A673 (cell line): ENCODE measurements around the gene FOXD4L1. TPM values are rescaled to one million over a fixed set of nuclear protein-coding genes. Genes with fewer than 3 reads are reported as not detected.
"Not testable (repeated sequence)": the region's sequence is repeated elsewhere in the genome, so short reads cannot be mapped to it uniquely, and the experiment has no call there.

Experiments
- BruUV-seq: library from RNA; stranded (reverse); fragments of 400-500 nt; replicated peaks from 2 replicates; lab custom pipeline; 2021; lab: Mats Ljungman, UMichigan
- CTCF ChIA-PET: fragments of 300-600 bp; sonication (Branson Sonifier 250); formaldehyde crosslinking; loops from one replicate; lab custom pipeline; 2022; ENCODE audit warnings: antibody characterized with exemption; lab: Charles Lee
- POLR2A ChIA-PET: fragments of 300-600 bp; sonication (Branson Sonifier 250); formaldehyde crosslinking; loops from one replicate; lab custom pipeline; 2022; ENCODE audit warnings: antibody characterized with exemption; ENCODE audit not compliant: low non-redundant PET; lab: Charles Lee
- DNase-seq: peaks from one replicate; pipeline ENCODE4 v3.0.0-alpha.2; 2015; ENCODE audit warnings: low spot score
- H3K27ac ChIP-seq: fragments of 200-600 bp; sonication (generic); 2 replicates; pipeline ENCODE4 v1.5.1; 2016; ENCODE audit warnings: mixed run types, low read depth, mild to moderate bottlenecking, mixed read lengths, antibody characterized with exemption, low read length; ENCODE audit not compliant: poor library complexity, severe bottlenecking
- H3K27me3 ChIP-seq: fragments of 200-600 bp; sonication (generic); replicated peaks from 2 replicates; pipeline ENCODE4 v1.6.1; 2017; ENCODE audit warnings: mixed run types, low read depth, mild to moderate bottlenecking, mixed read lengths, antibody characterized with exemption, low read length; ENCODE audit not compliant: insufficient read depth, poor library complexity
- H3K36me3 ChIP-seq: fragments of 200-600 bp; sonication (generic); 2 replicates; pipeline ENCODE4 v1.6.1; 2016; ENCODE audit warnings: mixed run types, mild to moderate bottlenecking, mixed read lengths, antibody characterized with exemption, low read length; ENCODE audit not compliant: insufficient read depth, poor library complexity, severe bottlenecking
- H3K4me1 ChIP-seq: fragments of 200-600 bp; sonication (generic); 2 replicates; pipeline ENCODE4 v1.6.1; 2017; ENCODE audit warnings: mixed run types, mild to moderate bottlenecking, mixed read lengths, antibody characterized with exemption, low read length; ENCODE audit not compliant: insufficient read depth, poor library complexity, severe bottlenecking
- H3K4me3 ChIP-seq: fragments of 200-600 bp; sonication (generic); 2 replicates; pipeline ENCODE4 v1.5.1; 2016; ENCODE audit warnings: low read depth, mixed run types, mild to moderate bottlenecking, mixed read lengths, low read length; ENCODE audit not compliant: poor library complexity, severe bottlenecking
- H3K9me3 ChIP-seq: fragments of 200-600 bp; sonication (generic); 2 replicates; pipeline ENCODE4 v1.6.1; 2016; ENCODE audit warnings: mixed run types, low read depth, mild to moderate bottlenecking, mixed read lengths, antibody characterized with exemption, low read length; ENCODE audit not compliant: poor library complexity, severe bottlenecking
- intact Hi-C: fragments of 100-400 bp; cut with micrococcal nuclease; formaldehyde crosslinking; loops from one replicate; pipeline ENCODE4 v1.10.0; 2022; ENCODE audit not compliant: unreplicated experiment
- total RNA-seq: library from RNA; stranded (reverse); gene quantifications from 2 replicates; pipeline ENCODE4 v1.2.3, GENCODE V29; 2021

Gene FOXD4L1
- total RNA-seq, 1 experiment from 2014 or later: not detected

DNA sequence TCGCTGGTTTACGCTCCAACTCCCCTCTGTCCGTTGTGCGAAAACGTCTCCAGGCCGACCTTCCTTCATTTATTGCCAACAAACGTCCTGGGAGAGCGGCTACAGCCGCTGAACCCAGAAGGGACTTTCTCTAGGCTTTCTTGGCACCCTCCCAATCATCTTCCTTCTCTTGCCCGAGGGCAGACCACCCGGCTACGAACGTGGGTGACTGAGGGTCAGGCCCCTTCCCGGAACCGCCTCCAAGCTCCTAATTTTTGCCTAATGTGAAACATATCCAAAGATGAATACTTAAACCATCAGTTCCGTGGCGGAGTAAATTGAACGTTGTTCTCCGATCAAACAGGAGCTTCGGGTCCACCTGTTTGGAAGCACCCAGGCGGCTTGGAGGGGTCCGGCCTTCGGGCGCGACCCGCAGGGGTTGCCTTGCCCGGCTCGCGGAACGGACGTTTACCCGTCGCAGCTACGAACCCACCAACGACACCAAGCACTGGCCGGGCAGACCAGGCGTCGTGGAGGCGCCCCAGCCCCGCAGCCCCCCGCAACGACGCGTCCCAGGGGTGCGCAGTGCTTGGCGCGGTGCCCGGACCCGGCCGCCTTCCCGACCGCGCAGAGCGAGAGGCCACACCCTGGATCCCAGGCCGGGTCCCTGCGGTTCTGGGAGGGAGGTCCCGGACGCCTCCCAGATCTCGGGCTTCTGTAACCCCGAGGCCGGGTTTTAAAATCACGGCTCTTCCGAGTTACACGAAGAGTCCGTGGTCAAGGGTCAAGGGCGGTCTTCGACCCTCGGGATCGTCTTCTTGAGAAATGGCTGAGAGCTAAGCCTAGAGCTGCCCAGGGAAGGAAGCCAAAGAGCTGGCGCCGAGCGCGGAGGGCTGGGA, 4.0 kb downstream of the FOXD4L1 start:
- H3K36me3 ChIP-seq, H3K9me3 ChIP-seq, H3K27ac ChIP-seq, POLR2A ChIA-PET, BruUV-seq, DNase-seq, intact Hi-C loops, CTCF ChIA-PET, H3K4me1 ChIP-seq: not testable (repeated sequence)
- Histone ChIP-seq H3K4me3 (peak overlapping the region; percentile 26), H3K27me3 (peaks cover 40% of the 10 kb centered on the region)

DNA sequence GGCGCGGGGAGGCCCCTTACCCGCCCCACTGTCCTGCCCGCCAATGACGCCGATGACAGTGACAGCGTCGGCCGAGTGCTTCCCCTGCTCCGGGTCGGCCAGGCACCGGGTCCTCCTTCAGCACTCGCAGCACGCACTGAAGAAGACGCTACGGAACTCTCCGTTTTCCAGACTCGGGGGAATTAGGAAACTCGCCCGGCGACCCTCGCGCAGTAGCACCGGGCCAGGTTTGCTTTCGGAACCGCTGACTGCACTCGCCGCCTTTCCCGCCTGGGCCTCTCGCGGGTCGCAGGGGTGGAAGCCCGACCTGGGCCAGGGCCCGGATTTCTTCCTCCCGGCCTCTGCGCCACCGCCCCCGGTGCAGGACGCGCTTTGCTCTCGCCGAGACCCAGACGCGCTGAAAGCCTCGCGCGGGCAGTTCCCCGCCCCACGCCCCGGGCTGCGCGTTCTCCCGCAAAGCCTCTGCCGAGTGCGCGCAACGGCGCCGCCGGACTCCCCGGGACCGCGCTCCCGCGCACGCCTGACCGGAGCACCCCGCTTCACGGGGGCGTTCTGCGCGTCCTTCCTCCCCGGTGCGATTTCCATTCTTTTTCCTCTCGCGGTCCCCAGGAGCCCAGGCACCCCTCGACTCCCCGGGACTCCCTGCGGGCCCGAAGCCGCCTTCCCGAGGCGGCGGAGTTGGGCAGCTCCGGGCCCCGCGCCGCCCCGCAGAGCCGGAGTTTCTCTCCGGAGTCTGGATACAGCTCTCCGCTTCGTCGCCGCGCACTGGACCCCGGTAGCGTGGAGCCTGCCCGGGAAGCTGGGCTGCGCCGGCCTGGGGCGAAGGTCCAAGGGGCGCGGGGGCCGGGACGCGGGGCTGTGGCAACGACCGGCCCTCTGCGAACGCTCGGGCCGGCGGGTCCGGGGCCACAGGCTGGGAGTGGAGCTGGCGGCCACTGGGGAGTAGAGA, 4.9 kb downstream of the FOXD4L1 start:
- intact Hi-C loops, POLR2A ChIA-PET, H3K9me3 ChIP-seq, H3K27ac ChIP-seq, CTCF ChIA-PET, H3K36me3 ChIP-seq, H3K4me1 ChIP-seq, BruUV-seq: not testable (repeated sequence)
- peaks cover 40% of the 10 kb centered on the region for H3K27me3 ChIP-seq
- peak overlapping the region; percentile 26 for H3K4me3 ChIP-seq
- peak; percentile 52 for DNase-seq

GRCh38 chr2:113504081-113504480, 5.6 kb downstream of the FOXD4L1 start:
- H3K9me3 ChIP-seq, BruUV-seq, POLR2A ChIA-PET, intact Hi-C loops, H3K4me1 ChIP-seq, H3K4me3 ChIP-seq, H3K27ac ChIP-seq, DNase-seq, CTCF ChIA-PET, H3K36me3 ChIP-seq: not testable (repeated sequence)
- peaks cover 44% of the 10 kb centered on the region for H3K27me3 ChIP-seq

GRCh38 chr2:113507394-113508140, 9.1 kb downstream of the FOXD4L1 start:
- intact Hi-C loops, H3K4me3 ChIP-seq, H3K27ac ChIP-seq, POLR2A ChIA-PET, BruUV-seq, H3K36me3 ChIP-seq, H3K9me3 ChIP-seq, CTCF ChIA-PET, H3K4me1 ChIP-seq, DNase-seq: not testable (repeated sequence)
- peaks cover 31% of the 10 kb centered on the region for H3K27me3 ChIP-seq

DNA sequence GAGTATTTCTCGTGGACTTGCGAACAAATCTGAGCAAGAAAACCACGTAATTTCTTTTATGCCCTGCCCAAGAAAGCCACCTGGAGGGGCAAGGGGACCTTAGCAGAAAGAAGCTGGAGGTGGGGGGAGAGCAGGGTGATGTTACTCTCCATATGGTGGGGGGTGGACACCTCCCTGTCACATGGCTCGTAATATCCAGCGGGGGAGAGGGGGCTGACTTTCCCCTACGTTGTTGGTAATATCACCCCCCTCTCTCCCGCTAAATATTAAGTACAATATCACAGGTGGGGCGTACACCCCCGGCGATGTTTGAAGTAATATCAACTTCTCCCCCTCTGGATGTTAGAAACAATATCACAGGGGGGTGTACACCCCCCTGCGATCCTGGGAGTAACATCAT, 9.7 kb downstream of the FOXD4L1 start:
- H3K36me3 ChIP-seq, intact Hi-C loops, H3K9me3 ChIP-seq, H3K4me3 ChIP-seq, POLR2A ChIA-PET, BruUV-seq, H3K4me1 ChIP-seq, DNase-seq, H3K27ac ChIP-seq, CTCF ChIA-PET: not testable (repeated sequence)
- H3K27me3 ChIP-seq: peaks cover 25% of the 10 kb centered on the region

GRCh38 chr2:113510913-113511312, 12.4 kb downstream of the FOXD4L1 start:
- H3K4me1 ChIP-seq, H3K36me3 ChIP-seq, POLR2A ChIA-PET, CTCF ChIA-PET, H3K27ac ChIP-seq, intact Hi-C loops, BruUV-seq, H3K9me3 ChIP-seq, DNase-seq, H3K4me3 ChIP-seq, H3K27me3 ChIP-seq: not testable (repeated sequence)

GRCh38 chr2:113511859-113512258, 13.4 kb downstream of the FOXD4L1 start:
- POLR2A ChIA-PET, DNase-seq, H3K9me3 ChIP-seq, H3K4me1 ChIP-seq, intact Hi-C loops, H3K27me3 ChIP-seq, H3K4me3 ChIP-seq, H3K27ac ChIP-seq, BruUV-seq, H3K36me3 ChIP-seq: not testable (repeated sequence)
- CTCF ChIA-PET: interaction anchor here (0.6 kb wide), 1 partner anchor 196 kb away, joined by 3 read pairs; no protein-coding TSS in a partner anchor
